Measurements from ENCODE around the gene WNK2.

DNA sequence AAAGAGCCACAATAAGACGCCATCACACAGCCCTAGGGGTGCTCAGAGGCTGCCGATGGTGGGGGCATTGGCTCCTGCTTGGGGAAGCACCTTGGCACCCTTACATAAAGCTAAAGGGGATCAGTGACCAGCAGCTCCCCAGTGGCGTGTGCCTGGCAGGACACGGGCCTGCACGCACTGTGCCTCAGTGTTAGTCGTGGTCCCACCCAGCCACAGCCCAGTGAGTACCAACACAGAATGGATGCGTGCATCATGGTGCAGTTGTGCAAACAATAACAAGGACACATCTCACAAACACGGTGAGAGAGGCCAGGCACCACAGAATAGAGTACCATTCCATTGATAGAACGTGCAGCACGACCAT is 103.2 kb downstream of the WNK2 start:
- TF ChIP-seq, protein P1, sequence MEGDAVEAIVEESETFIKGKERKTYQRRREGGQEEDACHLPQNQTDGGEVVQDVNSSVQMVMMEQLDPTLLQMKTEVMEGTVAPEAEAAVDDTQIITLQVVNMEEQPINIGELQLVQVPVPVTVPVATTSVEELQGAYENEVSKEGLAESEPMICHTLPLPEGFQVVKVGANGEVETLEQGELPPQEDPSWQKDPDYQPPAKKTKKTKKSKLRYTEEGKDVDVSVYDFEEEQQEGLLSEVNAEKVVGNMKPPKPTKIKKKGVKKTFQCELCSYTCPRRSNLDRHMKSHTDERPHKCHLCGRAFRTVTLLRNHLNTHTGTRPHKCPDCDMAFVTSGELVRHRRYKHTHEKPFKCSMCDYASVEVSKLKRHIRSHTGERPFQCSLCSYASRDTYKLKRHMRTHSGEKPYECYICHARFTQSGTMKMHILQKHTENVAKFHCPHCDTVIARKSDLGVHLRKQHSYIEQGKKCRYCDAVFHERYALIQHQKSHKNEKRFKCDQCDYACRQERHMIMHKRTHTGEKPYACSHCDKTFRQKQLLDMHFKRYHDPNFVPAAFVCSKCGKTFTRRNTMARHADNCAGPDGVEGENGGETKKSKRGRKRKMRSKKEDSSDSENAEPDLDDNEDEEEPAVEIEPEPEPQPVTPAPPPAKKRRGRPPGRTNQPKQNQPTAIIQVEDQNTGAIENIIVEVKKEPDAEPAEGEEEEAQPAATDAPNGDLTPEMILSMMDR (conservative IDR thresholded peaks at IDR 0.05 in 1 of 2, IDR thresholded peaks at IDR 0.05 in 1 of 2; ENCODE audit: extremely low read depth in 1 of 2, insufficient read depth in 1 of 2, low read depth in 1 of 2, low read length in 2 of 2), result no peak
- TF ChIP-seq EZH2 (IDR thresholded peaks at IDR 0.05; ENCODE audit: borderline replicate concordance, low read length), result no peak

Data from mammary epithelial cell (primary cell).